ENCODE results near the gene CASP8AP2. TPM values are rescaled to one million over a fixed set of nuclear protein-coding genes. Genes with fewer than 3 reads are reported as not detected.
A peak's percentile ranks its signal among the peaks of the same experiment; 100 is the strongest.

CASP8AP2 gene
- total and polyA plus RNA-seq, 9 of the 15 experiments (the other 6 are each of a cell fraction or from before 2014, with no cell fraction given) = 10.6 to 30.0 (median 19.1) TPM

DNA sequence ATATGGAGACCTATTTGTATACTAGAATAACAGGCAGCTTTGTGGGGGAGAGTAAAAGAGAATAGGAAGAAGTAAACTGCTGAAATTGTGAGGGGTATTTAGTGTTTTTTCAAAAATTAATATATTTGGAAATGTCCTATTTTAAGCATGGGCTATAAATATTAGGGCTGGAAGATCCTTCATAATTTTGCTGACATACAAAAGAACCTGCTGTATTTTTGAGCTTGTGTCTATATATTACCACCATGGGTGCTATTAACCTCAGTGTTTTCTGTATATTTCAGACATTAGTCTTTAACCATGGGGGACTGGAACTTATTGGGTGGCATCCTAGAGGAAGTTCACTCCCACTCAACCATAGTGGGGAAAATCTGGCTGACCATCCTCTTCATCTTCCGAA is 64.5 kb downstream of the CASP8AP2 start, which contains the start of gene GJA10:
Gene GJA10 (plus strand): TSS at position 301 of the 400 bp plus-strand sequence. CDS start 0 bp downstream, at position 301.
- ATAC-seq (no peak), DNase-seq (ENCODE audit: extremely low read depth in 1 of 4, low spot score in 3 of 4) (no peak), FAIRE-seq (no peak)
- CTCF ChIA-PET (ENCODE audit: low intra/inter-chr PET ratio) = no interaction called here
- no peaks in the 10 kb centered on the region for H4K20me1 ChIP-seq (replicated peaks; ENCODE audit: control insufficient read depth, insufficient read depth, low read length)
- no peaks in the 10 kb centered on the region for H3K36me3 ChIP-seq (ENCODE audit: control insufficient read depth, insufficient read depth, low read length)
- intact Hi-C loops (cut with micrococcal nuclease) = no loop called here
- no TSS peak for BruUV-seq (replicated peaks)
- WGBS (ENCODE audit: insufficient coverage, low coverage, missing lambda C conversion rate) = 0% methylated on average over 1 of the region's 1 CpG
- no peaks in the 10 kb centered on the region for H3K9me1 ChIP-seq (ENCODE audit: control insufficient read depth, insufficient read depth, low read length)
- TF ChIP-seq ZNF699 (CRISPR knock-in tag; IDR thresholded peaks at IDR 0.05; ENCODE audit: insufficient replicate concordance) = no peak
- no peak for TF ChIP-seq HMGN3 (IDR thresholded peaks at IDR 0.05; ENCODE audit: borderline replicate concordance, extremely low read depth, insufficient read length, low read depth, low read length)
- no peak for TF ChIP-seq JUND (IDR thresholded peaks at IDR 0.05; ENCODE audit: borderline replicate concordance, low read depth, low read length)
- TF ChIP-seq JUND (tag; IDR thresholded peaks at IDR 0.05; ENCODE audit: borderline replicate concordance, low read depth, low read length) = no peak
- in situ Hi-C loops (cut with MboI) = no loop called here
- H3K27ac ChIP-seq (ENCODE audit: extremely low read depth, low read depth, low read length) = no peak within 1 kb of the TSS
- no peak within 1 kb of the TSS for H2AFZ ChIP-seq (ENCODE audit: low read depth, low read length)
- no peaks in the 10 kb centered on the region for H3K9me3 ChIP-seq (replicated peaks; ENCODE audit: control insufficient read depth, insufficient read depth, low read depth, low read length)
- no peak within 1 kb of the TSS for H3K9ac ChIP-seq (ENCODE audit: insufficient read depth in 1 of 2, low read depth in 2 of 2, low read length in 2 of 2)
- no peaks in the 10 kb centered on the region for H3K79me2 ChIP-seq (ENCODE audit: control insufficient read depth, insufficient read depth, low read length)
- POLR2A ChIA-PET = no interaction called here
- H3K27me3 ChIP-seq (ENCODE audit: control insufficient read depth in 2 of 2, insufficient read depth in 2 of 2, low read length in 2 of 2) = peaks cover 2 to 14% of the 10 kb centered on the region in 2 experiments; a peak in 3 of 5 replicates
- no peak within 1 kb of the TSS for H3K4me3 ChIP-seq
- 0 out of 5 replicates have a peak, but pooled peaks cover 0 to 4% of the 10 kb centered on the region in 2 experiments for H3K4me1 ChIP-seq (replicated peaks in 1 of 2; ENCODE audit: control insufficient read depth in 2 of 2, insufficient read depth in 2 of 2, low read length in 2 of 2)
- no peak within 1 kb of the TSS for H3K4me2 ChIP-seq (ENCODE audit: insufficient read depth, low read length)

DNA sequence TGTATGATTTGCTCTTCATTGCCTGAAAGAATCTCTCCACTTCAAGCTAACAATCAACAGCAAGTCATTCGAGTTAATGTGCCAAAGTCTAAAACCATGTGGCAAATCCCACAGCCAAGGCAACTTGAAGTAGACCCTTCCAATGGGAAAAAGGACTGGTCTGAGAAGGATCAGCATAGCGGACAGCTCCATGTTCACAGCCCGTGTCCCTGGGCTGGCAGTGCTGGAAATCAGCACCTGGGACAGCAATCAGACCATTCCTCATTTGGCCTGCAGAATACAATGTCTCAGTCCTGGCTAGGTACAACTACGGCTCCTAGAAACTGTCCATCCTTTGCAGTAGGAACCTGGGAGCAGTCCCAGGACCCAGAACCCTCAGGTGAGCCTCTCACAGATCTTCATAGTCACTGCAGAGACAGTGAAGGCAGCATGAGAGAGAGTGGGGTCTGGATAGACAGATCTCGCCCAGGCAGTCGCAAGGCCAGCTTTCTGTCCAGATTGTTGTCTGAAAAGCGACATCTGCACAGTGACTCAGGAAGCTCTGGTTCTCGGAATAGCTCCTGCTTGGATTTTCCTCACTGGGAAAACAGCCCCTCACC is 65.7 kb downstream of the CASP8AP2 start:
- FAIRE-seq = peak; percentile 85
- BruUV-seq (replicated peaks) = no TSS peak
- TF ChIP-seq SNIP1 (IDR thresholded peaks at IDR 0.05; ENCODE audit: low read depth) (no peak), LARP7 (IDR thresholded peaks at IDR 0.05) (no peak), NR4A1 (CRISPR knock-in tag; IDR thresholded peaks at IDR 0.05) (no peak), NR4A1 (tag; IDR thresholded peaks at IDR 0.05) (no peak), TEAD2 (tag; IDR thresholded peaks at IDR 0.05) (no peak; the same call in 1 of the 2 replicates), GATAD2B (IDR thresholded peaks at IDR 0.05; ENCODE audit: borderline replicate concordance) (no peak)
- TF ChIP-seq, protein P1, sequence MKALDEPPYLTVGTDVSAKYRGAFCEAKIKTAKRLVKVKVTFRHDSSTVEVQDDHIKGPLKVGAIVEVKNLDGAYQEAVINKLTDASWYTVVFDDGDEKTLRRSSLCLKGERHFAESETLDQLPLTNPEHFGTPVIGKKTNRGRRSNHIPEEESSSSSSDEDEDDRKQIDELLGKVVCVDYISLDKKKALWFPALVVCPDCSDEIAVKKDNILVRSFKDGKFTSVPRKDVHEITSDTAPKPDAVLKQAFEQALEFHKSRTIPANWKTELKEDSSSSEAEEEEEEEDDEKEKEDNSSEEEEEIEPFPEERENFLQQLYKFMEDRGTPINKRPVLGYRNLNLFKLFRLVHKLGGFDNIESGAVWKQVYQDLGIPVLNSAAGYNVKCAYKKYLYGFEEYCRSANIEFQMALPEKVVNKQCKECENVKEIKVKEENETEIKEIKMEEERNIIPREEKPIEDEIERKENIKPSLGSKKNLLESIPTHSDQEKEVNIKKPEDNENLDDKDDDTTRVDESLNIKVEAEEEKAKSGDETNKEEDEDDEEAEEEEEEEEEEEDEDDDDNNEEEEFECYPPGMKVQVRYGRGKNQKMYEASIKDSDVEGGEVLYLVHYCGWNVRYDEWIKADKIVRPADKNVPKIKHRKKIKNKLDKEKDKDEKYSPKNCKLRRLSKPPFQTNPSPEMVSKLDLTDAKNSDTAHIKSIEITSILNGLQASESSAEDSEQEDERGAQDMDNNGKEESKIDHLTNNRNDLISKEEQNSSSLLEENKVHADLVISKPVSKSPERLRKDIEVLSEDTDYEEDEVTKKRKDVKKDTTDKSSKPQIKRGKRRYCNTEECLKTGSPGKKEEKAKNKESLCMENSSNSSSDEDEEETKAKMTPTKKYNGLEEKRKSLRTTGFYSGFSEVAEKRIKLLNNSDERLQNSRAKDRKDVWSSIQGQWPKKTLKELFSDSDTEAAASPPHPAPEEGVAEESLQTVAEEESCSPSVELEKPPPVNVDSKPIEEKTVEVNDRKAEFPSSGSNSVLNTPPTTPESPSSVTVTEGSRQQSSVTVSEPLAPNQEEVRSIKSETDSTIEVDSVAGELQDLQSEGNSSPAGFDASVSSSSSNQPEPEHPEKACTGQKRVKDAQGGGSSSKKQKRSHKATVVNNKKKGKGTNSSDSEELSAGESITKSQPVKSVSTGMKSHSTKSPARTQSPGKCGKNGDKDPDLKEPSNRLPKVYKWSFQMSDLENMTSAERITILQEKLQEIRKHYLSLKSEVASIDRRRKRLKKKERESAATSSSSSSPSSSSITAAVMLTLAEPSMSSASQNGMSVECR (CRISPR knock-in tag; IDR thresholded peaks at IDR 0.05) = 0 out of 2 replicates have a peak, but pooled peaks have one; percentile 21

More for the DNA sequence above, 65.7 kb downstream of the CASP8AP2 start:
- H3K9me1 ChIP-seq (ENCODE audit: control insufficient read depth, insufficient read depth, low read length) = no peaks in the 10 kb centered on the region
- no peaks in the 10 kb centered on the region for H3K36me3 ChIP-seq (ENCODE audit: control insufficient read depth, insufficient read depth, low read length)
- no peak overlapping the region for H2AFZ ChIP-seq (ENCODE audit: low read depth, low read length)
- ChIA-PET POLR2A (interaction anchor here (0.6 kb wide), 1 partner anchor 39 kb away, joined by 4 read pairs; no protein-coding TSS in a partner anchor), CTCF (ENCODE audit: low intra/inter-chr PET ratio) (no interaction called here)
- DNase-seq (ENCODE audit: extremely low read depth in 1 of 4, low spot score in 3 of 4) (peak in 2 of 4 experiments; percentile 37 to 56), ATAC-seq (peak; percentile 96)
- no peaks in the 10 kb centered on the region for H3K9me3 ChIP-seq (replicated peaks; ENCODE audit: control insufficient read depth, insufficient read depth, low read depth, low read length)
- no peak overlapping the region for H3K4me3 ChIP-seq
- no peaks in the 10 kb centered on the region for H3K79me2 ChIP-seq (ENCODE audit: control insufficient read depth, insufficient read depth, low read length)
- 0 out of 5 replicates have a peak, but pooled peaks cover 0 to 4% of the 10 kb centered on the region in 2 experiments for H3K4me1 ChIP-seq (replicated peaks in 1 of 2; ENCODE audit: control insufficient read depth in 2 of 2, insufficient read depth in 2 of 2, low read length in 2 of 2)
- intact Hi-C loops (cut with micrococcal nuclease) (no loop called here), in situ Hi-C loops (cut with MboI) (no loop called here)
- no peaks in the 10 kb centered on the region for H4K20me1 ChIP-seq (replicated peaks; ENCODE audit: control insufficient read depth, insufficient read depth, low read length)
- 8% methylated on average over 7 of the region's 8 CpGs for WGBS (ENCODE audit: insufficient coverage, low coverage, missing lambda C conversion rate)
- H3K27me3 ChIP-seq (ENCODE audit: control insufficient read depth in 2 of 2, insufficient read depth in 2 of 2, low read length in 2 of 2) = peaks cover 2 to 14% of the 10 kb centered on the region in 2 experiments; a peak in 3 of 5 replicates
- H3K4me2 ChIP-seq (ENCODE audit: insufficient read depth, low read length) = no peak overlapping the region
- H3K9ac ChIP-seq (ENCODE audit: insufficient read depth in 1 of 2, low read depth in 2 of 2, low read length in 2 of 2) = no peak overlapping the region
- H3K27ac ChIP-seq (ENCODE audit: extremely low read depth, low read depth, low read length) = no peak overlapping the region

All from K562 (cell line).